ENCODE measurements around the gene BCL2L1. TPM values are rescaled to one million over a fixed set of nuclear protein-coding genes. Genes with fewer than 3 reads are reported as not detected.

Gene BCL2L1
- total RNA-seq, 1 donor from 2014 or later: 283 TPM

DNA sequence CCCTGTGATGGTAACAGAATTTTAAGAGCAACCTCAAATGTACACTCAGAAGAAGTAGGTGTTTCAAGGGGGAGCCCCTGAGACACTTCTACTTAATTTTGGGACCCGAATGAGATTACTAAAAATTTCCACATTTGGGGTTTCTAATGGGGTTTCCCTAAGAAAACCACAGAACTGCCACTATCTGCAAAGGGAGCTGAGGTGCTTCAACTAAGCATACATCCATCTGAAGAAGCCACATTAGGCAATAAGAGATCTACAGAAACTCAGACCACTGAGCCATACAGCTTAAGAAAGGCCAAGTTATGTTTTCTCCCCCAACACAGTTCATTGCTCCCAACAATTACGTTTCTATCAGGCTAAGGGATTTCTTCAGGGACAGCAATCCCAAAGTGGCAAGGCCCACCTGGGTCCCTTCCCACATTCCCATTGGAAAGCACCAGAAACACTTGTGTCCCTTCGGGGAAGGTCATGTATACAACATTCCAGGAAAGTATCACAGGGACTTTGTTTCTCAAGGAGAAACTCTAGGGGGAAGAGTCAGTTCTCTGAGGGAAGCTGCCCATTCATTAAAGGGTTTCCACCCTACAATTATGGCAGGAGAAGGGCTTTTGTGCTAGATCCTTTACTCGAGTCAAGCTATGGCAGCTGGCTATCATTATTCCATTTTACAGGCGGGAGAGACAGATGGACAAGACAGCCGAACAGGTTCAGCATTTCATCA is 5.0 kb downstream of the BCL2L1 start:
- H3K4me3 ChIP-seq (ENCODE audit: low read depth, low read length): peak overlapping the region; percentile 17
- no peak for DNase-seq (ENCODE audit: low read depth)
- TF ChIP-seq, protein P1, sequence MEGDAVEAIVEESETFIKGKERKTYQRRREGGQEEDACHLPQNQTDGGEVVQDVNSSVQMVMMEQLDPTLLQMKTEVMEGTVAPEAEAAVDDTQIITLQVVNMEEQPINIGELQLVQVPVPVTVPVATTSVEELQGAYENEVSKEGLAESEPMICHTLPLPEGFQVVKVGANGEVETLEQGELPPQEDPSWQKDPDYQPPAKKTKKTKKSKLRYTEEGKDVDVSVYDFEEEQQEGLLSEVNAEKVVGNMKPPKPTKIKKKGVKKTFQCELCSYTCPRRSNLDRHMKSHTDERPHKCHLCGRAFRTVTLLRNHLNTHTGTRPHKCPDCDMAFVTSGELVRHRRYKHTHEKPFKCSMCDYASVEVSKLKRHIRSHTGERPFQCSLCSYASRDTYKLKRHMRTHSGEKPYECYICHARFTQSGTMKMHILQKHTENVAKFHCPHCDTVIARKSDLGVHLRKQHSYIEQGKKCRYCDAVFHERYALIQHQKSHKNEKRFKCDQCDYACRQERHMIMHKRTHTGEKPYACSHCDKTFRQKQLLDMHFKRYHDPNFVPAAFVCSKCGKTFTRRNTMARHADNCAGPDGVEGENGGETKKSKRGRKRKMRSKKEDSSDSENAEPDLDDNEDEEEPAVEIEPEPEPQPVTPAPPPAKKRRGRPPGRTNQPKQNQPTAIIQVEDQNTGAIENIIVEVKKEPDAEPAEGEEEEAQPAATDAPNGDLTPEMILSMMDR (IDR thresholded peaks at IDR 0.05; ENCODE audit: insufficient read depth, low read length, poor library complexity, severe bottlenecking): no peak
- no peaks in the 10 kb centered on the region for H3K27me3 ChIP-seq (ENCODE audit: control insufficient read depth, insufficient read depth, low read length)
- peaks cover 9% of the 10 kb centered on the region for H3K36me3 ChIP-seq (ENCODE audit: control insufficient read depth, insufficient read depth, low read length)

DNA sequence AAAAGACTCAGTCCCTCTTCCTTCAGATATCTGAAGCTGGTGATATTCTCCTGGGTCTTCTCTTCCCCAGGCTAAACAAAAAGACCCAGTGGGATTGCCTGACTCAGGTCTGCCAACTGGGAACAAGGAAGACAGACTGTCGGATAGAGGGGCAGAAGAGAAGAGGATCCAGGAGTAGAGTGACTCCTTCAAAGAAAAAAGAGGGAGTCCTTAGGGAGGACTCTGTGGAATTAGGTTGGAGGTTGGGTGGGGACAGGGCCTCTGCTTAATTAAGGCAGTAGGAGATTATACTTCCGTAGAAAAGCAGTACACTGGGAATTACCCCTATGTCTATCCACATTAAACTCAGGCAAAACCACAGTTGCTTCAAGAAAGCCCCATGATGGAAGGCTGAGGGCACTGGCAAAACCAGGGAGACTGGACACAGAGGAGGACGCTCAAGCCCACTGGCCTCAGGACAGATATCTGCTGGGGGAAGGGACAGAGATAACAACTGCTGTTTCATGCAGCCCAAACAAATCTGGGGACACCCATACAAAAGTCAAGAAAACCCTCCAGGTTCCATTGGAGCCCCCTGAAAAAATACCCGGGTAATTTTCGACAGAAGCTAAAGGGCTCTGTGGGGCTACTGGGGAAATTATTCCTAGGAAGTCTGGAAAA is 5.7 kb downstream of the BCL2L1 start:
- Histone ChIP-seq H3K36me3 (ENCODE audit: control insufficient read depth, insufficient read depth, low read length) (peaks cover 10% of the 10 kb centered on the region), H3K4me3 (ENCODE audit: low read depth, low read length) (peak overlapping the region; percentile 4), H3K27me3 (ENCODE audit: control insufficient read depth, insufficient read depth, low read length) (no peaks in the 10 kb centered on the region)
- no peak for DNase-seq (ENCODE audit: low read depth)
- TF ChIP-seq, protein P1 (IDR thresholded peaks at IDR 0.05; ENCODE audit: insufficient read depth, low read length, poor library complexity, severe bottlenecking): no peak

DNA sequence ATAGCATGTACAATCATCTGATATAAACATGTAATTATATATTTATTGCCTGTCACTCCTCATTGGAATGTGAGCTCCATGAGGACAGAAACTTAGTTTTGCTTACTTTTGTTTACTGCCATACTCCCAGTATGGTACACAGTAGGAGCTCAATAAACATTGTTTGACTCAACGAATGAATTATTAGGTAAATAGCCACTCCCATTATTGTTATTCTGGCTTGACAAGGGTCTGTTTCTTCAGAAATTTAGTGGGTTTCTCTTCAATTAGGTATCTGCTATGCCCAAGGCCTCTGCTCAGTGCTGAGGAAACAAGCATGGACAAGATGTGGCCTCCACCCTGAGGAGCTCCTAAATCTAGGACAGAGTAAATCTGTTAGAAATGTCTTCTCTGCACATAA is 6.3 kb downstream of the BCL2L1 start:
- DNase-seq (ENCODE audit: low read depth): no peak

DNA sequence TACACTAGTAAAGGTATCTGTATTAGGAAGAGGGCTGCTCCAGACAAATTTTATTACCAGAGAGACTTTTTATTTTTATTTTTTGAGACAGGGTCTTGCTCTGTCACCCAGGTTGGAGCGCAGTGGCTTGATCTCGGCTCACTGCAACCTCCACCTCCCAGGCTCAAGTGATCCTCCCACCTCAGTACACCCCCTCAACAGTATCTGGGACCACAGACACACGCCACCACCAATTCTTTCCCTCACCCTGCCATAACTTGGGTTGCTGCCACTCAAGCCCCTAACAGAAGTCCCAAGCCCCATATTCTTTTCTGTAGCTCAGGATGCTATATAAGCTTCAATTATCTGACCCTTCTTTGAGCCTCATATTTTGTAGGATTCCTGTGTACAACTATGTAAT is 6.9 kb downstream of the BCL2L1 start:
- H3K36me3 ChIP-seq (ENCODE audit: control insufficient read depth, insufficient read depth, low read length): peaks cover 9% of the 10 kb centered on the region
- DNase-seq (ENCODE audit: low read depth): no peak
- H3K4me3 ChIP-seq (ENCODE audit: low read depth, low read length): no peak overlapping the region
- TF ChIP-seq, protein P1 (IDR thresholded peaks at IDR 0.05; ENCODE audit: insufficient read depth, low read length, poor library complexity, severe bottlenecking): no peak
- H3K27me3 ChIP-seq (ENCODE audit: control insufficient read depth, insufficient read depth, low read length): no peaks in the 10 kb centered on the region

More for the DNA sequence above, 6.3 kb downstream of the BCL2L1 start:
- TF ChIP-seq, protein P1 (IDR thresholded peaks at IDR 0.05; ENCODE audit: insufficient read depth, low read length, poor library complexity, severe bottlenecking): no peak
- H3K27me3 ChIP-seq (ENCODE audit: control insufficient read depth, insufficient read depth, low read length): no peaks in the 10 kb centered on the region
- peaks cover 11% of the 10 kb centered on the region for H3K36me3 ChIP-seq (ENCODE audit: control insufficient read depth, insufficient read depth, low read length)
- no peak overlapping the region for H3K4me3 ChIP-seq (ENCODE audit: low read depth, low read length)

DNA sequence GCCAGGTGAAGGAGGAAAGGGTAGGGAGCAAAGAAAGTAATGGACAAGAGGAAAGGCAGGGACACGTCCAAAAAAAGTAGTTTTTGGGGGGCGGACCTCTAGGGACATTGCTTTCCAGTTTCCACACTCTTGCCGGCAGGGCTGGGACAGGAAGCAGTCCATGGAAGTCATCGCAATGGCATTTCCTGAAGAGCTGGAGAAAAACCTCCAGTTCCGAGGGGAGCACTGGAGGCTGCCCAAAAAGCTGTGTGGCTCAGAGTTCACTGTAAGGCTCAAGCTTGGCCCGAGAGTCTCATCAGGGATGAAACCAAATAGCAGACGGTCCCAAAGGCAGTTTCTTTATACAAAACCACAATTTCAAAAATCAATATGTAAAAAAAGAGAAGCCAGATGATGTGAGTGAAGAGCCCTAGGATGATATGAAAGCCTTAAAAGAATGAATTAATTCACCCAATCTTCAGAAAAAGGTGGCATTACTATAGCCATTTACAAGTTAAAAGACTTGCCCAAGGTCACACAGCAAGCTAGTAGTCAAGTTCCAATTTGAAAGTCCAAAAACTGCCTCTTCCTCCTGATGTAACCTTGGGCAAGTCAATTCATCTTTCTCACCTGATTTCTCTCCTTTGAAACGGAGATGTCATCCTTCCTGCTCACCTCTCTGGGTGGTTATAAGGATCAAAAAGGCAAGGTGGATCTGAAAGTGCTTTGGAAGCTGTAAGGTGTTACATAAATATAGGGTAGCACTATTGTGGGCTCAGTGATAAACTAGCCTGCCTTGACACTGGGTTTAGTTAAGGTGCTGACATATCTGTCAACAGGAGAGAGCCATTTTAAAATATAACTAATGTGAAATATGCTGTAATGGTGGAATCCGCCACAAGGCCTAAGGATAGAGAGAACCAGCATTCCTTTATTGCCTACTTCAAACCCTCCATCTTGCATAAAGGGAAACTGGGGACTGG is 9.1 kb downstream of the BCL2L1 start:
- TF ChIP-seq, protein P1 (IDR thresholded peaks at IDR 0.05; ENCODE audit: insufficient read depth, low read length, poor library complexity, severe bottlenecking): no peak
- Histone ChIP-seq H3K27me3 (ENCODE audit: control insufficient read depth, insufficient read depth, low read length) (no peaks in the 10 kb centered on the region), H3K4me3 (ENCODE audit: low read depth, low read length) (no peak overlapping the region), H3K36me3 (ENCODE audit: control insufficient read depth, insufficient read depth, low read length) (peaks cover 6% of the 10 kb centered on the region)
- DNase-seq (ENCODE audit: low read depth): peak; percentile 65
